ENCODE results near the gene THSD7A.

THSD7A gene

GRCh38 chr7:11513460-11513859, 318.5 kb downstream of the THSD7A start:
- Mint-ChIP-seq H3K4me3 (no peak overlapping the region), H3K4me1 (ENCODE audit: low read depth) (no peaks in the 10 kb centered on the region), H3K27me3 (ENCODE audit: low read depth) (no peaks in the 10 kb centered on the region)

GRCh38 chr7:11507929-11508328, 324.1 kb downstream of the THSD7A start:
- Mint-ChIP-seq H3K36me3 (ENCODE audit: low read depth) (no peaks in the 10 kb centered on the region), H3K4me3 (no peak overlapping the region), H3K27me3 (ENCODE audit: low read depth) (no peaks in the 10 kb centered on the region), H3K4me1 (ENCODE audit: low read depth) (no peaks in the 10 kb centered on the region), H3K9me3 (peaks cover 3% of the 10 kb centered on the region), H3K27ac (no peak overlapping the region)

More at GRCh38 chr7:11513460-11513859, 318.5 kb downstream of the THSD7A start:
- H3K36me3 Mint-ChIP-seq (ENCODE audit: low read depth) = no peaks in the 10 kb centered on the region
- no peaks in the 10 kb centered on the region for H3K9me3 Mint-ChIP-seq
- no peak overlapping the region for H3K27ac Mint-ChIP-seq

GRCh38 chr7:11506417-11506816, 325.6 kb downstream of the THSD7A start:
- H3K36me3 Mint-ChIP-seq (ENCODE audit: low read depth) = no peaks in the 10 kb centered on the region
- H3K4me1 Mint-ChIP-seq (ENCODE audit: low read depth) = no peaks in the 10 kb centered on the region
- no peak overlapping the region for H3K27ac Mint-ChIP-seq
- H3K4me3 Mint-ChIP-seq = no peak overlapping the region
- no peaks in the 10 kb centered on the region for H3K27me3 Mint-ChIP-seq (ENCODE audit: low read depth)
- H3K9me3 Mint-ChIP-seq = peaks cover 8% of the 10 kb centered on the region

GRCh38 chr7:11505471-11505985, 326.5 kb downstream of the THSD7A start:
- Mint-ChIP-seq H3K36me3 (ENCODE audit: low read depth) (no peaks in the 10 kb centered on the region), H3K4me3 (no peak overlapping the region), H3K27me3 (ENCODE audit: low read depth) (no peaks in the 10 kb centered on the region), H3K27ac (no peak overlapping the region), H3K4me1 (ENCODE audit: low read depth) (no peaks in the 10 kb centered on the region), H3K9me3 (peaks cover 8% of the 10 kb centered on the region)

- H3K9me3 Mint-ChIP-seq = no peaks in the 10 kb centered on the region
- no peaks in the 10 kb centered on the region for H3K4me1 Mint-ChIP-seq (ENCODE audit: low read depth)
- H3K4me3 Mint-ChIP-seq = no peak overlapping the region
- H3K36me3 Mint-ChIP-seq (ENCODE audit: low read depth) = no peaks in the 10 kb centered on the region
- H3K27ac Mint-ChIP-seq = no peak overlapping the region
- no peaks in the 10 kb centered on the region for H3K27me3 Mint-ChIP-seq (ENCODE audit: low read depth)
Observed at GRCh38 chr7:11492307-11492706, 339.7 kb downstream of the THSD7A start.

- Mint-ChIP-seq H3K36me3 (ENCODE audit: low read depth) (no peaks in the 10 kb centered on the region), H3K4me3 (no peak overlapping the region), H3K27me3 (ENCODE audit: low read depth) (no peaks in the 10 kb centered on the region), H3K4me1 (ENCODE audit: low read depth) (no peaks in the 10 kb centered on the region), H3K27ac (no peak overlapping the region), H3K9me3 (no peaks in the 10 kb centered on the region)
Observed at GRCh38 chr7:11491811-11492210, 340.2 kb downstream of the THSD7A start.

GRCh38 chr7:11489280-11489679, 342.7 kb downstream of the THSD7A start:
- no peaks in the 10 kb centered on the region for H3K36me3 Mint-ChIP-seq (ENCODE audit: low read depth)
- H3K27me3 Mint-ChIP-seq (ENCODE audit: low read depth) = no peaks in the 10 kb centered on the region
- no peak overlapping the region for H3K27ac Mint-ChIP-seq
- H3K4me1 Mint-ChIP-seq (ENCODE audit: low read depth) = no peaks in the 10 kb centered on the region
- no peaks in the 10 kb centered on the region for H3K9me3 Mint-ChIP-seq
- H3K4me3 Mint-ChIP-seq = no peak overlapping the region

GRCh38 chr7:11486271-11486670, 345.7 kb downstream of the THSD7A start:
- H3K36me3 Mint-ChIP-seq (ENCODE audit: low read depth) = no peaks in the 10 kb centered on the region
- H3K27me3 Mint-ChIP-seq (ENCODE audit: low read depth) = no peaks in the 10 kb centered on the region
- no peak overlapping the region for H3K27ac Mint-ChIP-seq
- no peaks in the 10 kb centered on the region for H3K9me3 Mint-ChIP-seq
- H3K4me1 Mint-ChIP-seq (ENCODE audit: low read depth) = no peaks in the 10 kb centered on the region
- no peak overlapping the region for H3K4me3 Mint-ChIP-seq

- no peaks in the 10 kb centered on the region for H3K9me3 Mint-ChIP-seq
- no peak overlapping the region for H3K4me3 Mint-ChIP-seq
- H3K36me3 Mint-ChIP-seq (ENCODE audit: low read depth) = no peaks in the 10 kb centered on the region
- no peaks in the 10 kb centered on the region for H3K27me3 Mint-ChIP-seq (ENCODE audit: low read depth)
- no peak overlapping the region for H3K27ac Mint-ChIP-seq
- no peaks in the 10 kb centered on the region for H3K4me1 Mint-ChIP-seq (ENCODE audit: low read depth)
Observed at GRCh38 chr7:11485636-11486035, 346.4 kb downstream of the THSD7A start.

GRCh38 chr7:11480143-11480542, 351.9 kb downstream of the THSD7A start:
- H3K27ac Mint-ChIP-seq = no peak overlapping the region
- H3K4me3 Mint-ChIP-seq = no peak overlapping the region

GRCh38 chr7:11478882-11479281, 353.1 kb downstream of the THSD7A start:
- H3K27me3 Mint-ChIP-seq (ENCODE audit: low read depth) = no peaks in the 10 kb centered on the region
- no peaks in the 10 kb centered on the region for H3K4me1 Mint-ChIP-seq (ENCODE audit: low read depth)
- no peaks in the 10 kb centered on the region for H3K9me3 Mint-ChIP-seq
- no peak overlapping the region for H3K4me3 Mint-ChIP-seq
- no peaks in the 10 kb centered on the region for H3K36me3 Mint-ChIP-seq (ENCODE audit: low read depth)
- no peak overlapping the region for H3K27ac Mint-ChIP-seq

More at GRCh38 chr7:11480143-11480542, 351.9 kb downstream of the THSD7A start:
- Mint-ChIP-seq H3K4me1 (ENCODE audit: low read depth) (no peaks in the 10 kb centered on the region), H3K9me3 (no peaks in the 10 kb centered on the region), H3K36me3 (ENCODE audit: low read depth) (no peaks in the 10 kb centered on the region), H3K27me3 (ENCODE audit: low read depth) (no peaks in the 10 kb centered on the region)

- Mint-ChIP-seq H3K36me3 (ENCODE audit: low read depth) (no peaks in the 10 kb centered on the region), H3K4me3 (no peak overlapping the region), H3K27me3 (ENCODE audit: low read depth) (no peaks in the 10 kb centered on the region), H3K9me3 (no peaks in the 10 kb centered on the region), H3K27ac (no peak overlapping the region), H3K4me1 (ENCODE audit: low read depth) (no peaks in the 10 kb centered on the region)
Observed at GRCh38 chr7:11478426-11478825, 353.6 kb downstream of the THSD7A start.

- H3K4me1 Mint-ChIP-seq (ENCODE audit: low read depth) = no peaks in the 10 kb centered on the region
- H3K27ac Mint-ChIP-seq = no peak overlapping the region
- H3K27me3 Mint-ChIP-seq (ENCODE audit: low read depth) = no peaks in the 10 kb centered on the region
- H3K9me3 Mint-ChIP-seq = no peaks in the 10 kb centered on the region
- no peaks in the 10 kb centered on the region for H3K36me3 Mint-ChIP-seq (ENCODE audit: low read depth)
- no peak overlapping the region for H3K4me3 Mint-ChIP-seq
Observed at GRCh38 chr7:11474902-11475585, 357.0 kb downstream of the THSD7A start.

GRCh38 chr7:11473807-11474424, 358.1 kb downstream of the THSD7A start:
- H3K4me3 Mint-ChIP-seq = no peak overlapping the region
- no peaks in the 10 kb centered on the region for H3K27me3 Mint-ChIP-seq (ENCODE audit: low read depth)
- H3K27ac Mint-ChIP-seq = no peak overlapping the region
- no peaks in the 10 kb centered on the region for H3K36me3 Mint-ChIP-seq (ENCODE audit: low read depth)
- H3K4me1 Mint-ChIP-seq (ENCODE audit: low read depth) = no peaks in the 10 kb centered on the region
- H3K9me3 Mint-ChIP-seq = no peaks in the 10 kb centered on the region

GRCh38 chr7:11473220-11473619, 358.8 kb downstream of the THSD7A start:
- no peak overlapping the region for H3K4me3 Mint-ChIP-seq
- H3K9me3 Mint-ChIP-seq = no peaks in the 10 kb centered on the region
- H3K27me3 Mint-ChIP-seq (ENCODE audit: low read depth) = no peaks in the 10 kb centered on the region
- H3K27ac Mint-ChIP-seq = no peak overlapping the region
- H3K36me3 Mint-ChIP-seq (ENCODE audit: low read depth) = no peaks in the 10 kb centered on the region
- no peaks in the 10 kb centered on the region for H3K4me1 Mint-ChIP-seq (ENCODE audit: low read depth)

Data from T-helper 1 cell treated with Interleukin-12 subunit alpha and Interleukin-12 subunit beta and Interleukin-4 antibody, amounts not matched to agents 30 μg/mL and 1 μg/mL, for 36 hours (primary cell).